ENCODE data around the gene SUSD6. TPM values are rescaled to one million over a fixed set of nuclear protein-coding genes. Genes with fewer than 3 reads are reported as not detected.
A peak's percentile ranks its signal among the peaks of the same experiment; 100 is the strongest.

Gene SUSD6
- total RNA-seq, 1 donor from 2014 or later, result 34.7 TPM

DNA sequence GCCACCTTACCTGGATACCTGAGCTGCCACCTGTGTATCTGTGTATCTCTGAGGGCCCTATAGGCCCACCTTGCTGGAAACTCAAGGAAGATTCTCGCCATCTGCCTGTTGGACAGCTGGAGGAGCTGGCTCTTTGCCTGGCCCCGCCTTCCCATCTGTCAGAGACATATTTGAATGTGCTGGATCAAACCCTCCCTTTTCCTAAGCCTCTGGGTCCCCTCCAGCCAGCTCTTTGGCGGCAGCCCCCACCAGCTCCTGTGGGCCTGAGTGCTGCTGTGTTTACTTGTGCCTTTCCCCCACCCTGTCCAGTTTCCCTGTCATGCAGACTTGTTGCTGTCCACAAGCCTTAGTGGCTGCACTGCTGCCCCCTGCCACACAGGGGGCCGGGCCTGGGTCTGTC is 99.7 kb downstream of the SUSD6 start:
- H3K4me3 Mint-ChIP-seq, result no peak overlapping the region
- H3K36me3 Mint-ChIP-seq, result peaks cover 2% of the 10 kb centered on the region
- peaks cover 54% of the 10 kb centered on the region for H3K4me1 Mint-ChIP-seq
- no peaks in the 10 kb centered on the region for H3K27me3 Mint-ChIP-seq (ENCODE audit: low read depth)
- DNase-seq (ENCODE audit: low spot score in 2 of 2, unreplicated experiment in 2 of 2), result peak in 1 of 2 experiments; percentile 72
- H3K27ac Mint-ChIP-seq, result peak overlapping the region; percentile 98
- H3K9me3 Mint-ChIP-seq, result no peaks in the 10 kb centered on the region
- no peak for TF ChIP-seq CTCF (IDR thresholded peaks at IDR 0.05; ENCODE audit: unreplicated experiment)

DNA sequence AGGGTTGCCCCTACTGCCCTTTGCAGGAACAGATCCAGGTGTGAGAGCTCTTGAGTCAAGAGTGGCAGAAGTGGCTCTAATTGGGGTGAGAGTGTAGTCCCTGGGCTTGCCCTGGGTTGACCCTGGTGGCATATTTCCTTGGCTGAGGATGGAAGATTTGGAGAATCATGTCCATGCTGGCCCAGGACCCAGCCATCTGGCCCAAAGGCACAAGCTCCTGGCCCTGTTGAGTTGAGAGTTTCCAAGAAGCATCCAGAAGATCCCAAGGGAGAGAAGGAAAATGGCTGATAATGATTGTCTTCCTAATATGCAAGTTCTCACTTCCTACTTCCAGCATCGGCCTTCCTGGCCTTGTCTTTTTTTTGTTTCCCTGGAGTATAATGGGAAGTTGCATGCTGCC is 100.1 kb downstream of the SUSD6 start:
- no peak for TF ChIP-seq CTCF (IDR thresholded peaks at IDR 0.05; ENCODE audit: unreplicated experiment)
- Mint-ChIP-seq H3K9me3 (no peaks in the 10 kb centered on the region), H3K27ac (peak overlapping the region; percentile 98), H3K4me3 (no peak overlapping the region), H3K4me1 (peaks cover 58% of the 10 kb centered on the region), H3K27me3 (ENCODE audit: low read depth) (no peaks in the 10 kb centered on the region), H3K36me3 (peaks cover 2% of the 10 kb centered on the region)
- no peak for DNase-seq (ENCODE audit: low spot score in 2 of 2, unreplicated experiment in 2 of 2)

DNA sequence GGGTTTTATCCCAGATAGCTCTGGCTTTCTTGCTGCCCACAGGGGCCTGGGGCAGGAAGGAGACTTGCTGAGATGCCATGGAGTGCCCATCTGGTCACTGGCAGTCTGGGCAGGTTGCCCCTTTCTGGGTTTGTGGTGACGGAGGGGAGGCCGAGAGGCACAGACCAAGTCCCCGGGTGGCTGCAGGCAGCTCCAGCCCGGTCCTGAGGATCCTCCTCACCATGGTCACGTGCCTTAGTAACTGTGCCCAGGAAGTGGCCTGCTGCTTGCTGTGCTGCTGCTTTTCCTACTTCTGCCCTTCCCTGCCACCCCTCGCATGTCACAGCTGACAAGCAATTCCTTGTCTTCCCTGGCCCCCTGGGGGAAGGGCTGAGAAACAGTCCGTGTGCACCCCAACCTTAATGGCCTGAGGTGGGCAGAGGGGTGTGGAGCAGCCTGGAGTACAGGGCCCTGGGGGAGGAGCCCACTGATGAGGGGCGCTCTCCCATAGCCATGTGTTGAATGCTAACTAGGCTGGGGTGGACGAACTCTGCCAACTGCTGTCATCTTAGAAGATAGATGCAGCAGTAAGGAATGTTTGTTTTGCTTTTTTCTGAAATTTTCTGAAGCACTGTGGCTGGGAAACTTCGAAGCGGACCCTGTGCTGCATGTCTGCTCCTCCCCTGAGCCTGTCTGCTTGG is 100.6 kb downstream of the SUSD6 start:
- Mint-ChIP-seq H3K9me3 (no peaks in the 10 kb centered on the region), H3K27me3 (ENCODE audit: low read depth) (no peaks in the 10 kb centered on the region), H3K4me3 (peak overlapping the region; percentile 36), H3K27ac (peak overlapping the region; percentile 98), H3K4me1 (peaks cover 63% of the 10 kb centered on the region), H3K36me3 (peaks cover 2% of the 10 kb centered on the region)
- TF ChIP-seq CTCF (IDR thresholded peaks at IDR 0.05; ENCODE audit: unreplicated experiment), result no peak
- no peak for DNase-seq (ENCODE audit: low spot score in 2 of 2, unreplicated experiment in 2 of 2)

DNA sequence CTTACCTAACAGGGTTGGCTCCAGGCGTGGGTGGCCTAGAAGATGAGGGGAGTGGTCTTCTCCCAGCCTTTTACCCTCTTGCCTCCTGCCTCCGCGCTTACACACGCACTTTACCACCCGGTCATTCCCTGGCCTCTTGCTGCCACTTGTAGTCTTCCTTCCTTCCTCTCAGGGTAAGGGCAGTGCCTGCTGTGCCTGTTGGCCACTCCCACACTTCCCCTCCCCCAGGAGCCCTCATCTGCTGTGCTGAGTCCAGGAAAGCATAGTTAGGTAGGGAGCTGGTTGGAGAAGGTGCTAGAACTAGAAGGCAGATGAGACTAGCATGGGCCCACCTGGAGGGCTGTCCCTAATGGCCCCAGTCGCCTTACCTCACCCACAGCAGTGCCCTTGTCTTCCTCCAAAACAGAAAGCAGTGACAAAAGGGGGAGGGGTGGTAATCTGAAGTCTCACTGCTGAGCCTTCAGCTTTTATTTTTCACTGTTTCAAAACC is 101.2 kb downstream of the SUSD6 start:
- no peak for TF ChIP-seq CTCF (IDR thresholded peaks at IDR 0.05; ENCODE audit: unreplicated experiment)
- no peaks in the 10 kb centered on the region for H3K36me3 Mint-ChIP-seq
- peak overlapping the region; percentile 36 for H3K4me3 Mint-ChIP-seq
- DNase-seq (ENCODE audit: low spot score in 2 of 2, unreplicated experiment in 2 of 2), result peak in 1 of 2 experiments; percentile 46
- H3K27ac Mint-ChIP-seq, result peak overlapping the region; percentile 98
- no peaks in the 10 kb centered on the region for H3K9me3 Mint-ChIP-seq
- H3K27me3 Mint-ChIP-seq (ENCODE audit: low read depth), result no peaks in the 10 kb centered on the region
- peaks cover 64% of the 10 kb centered on the region for H3K4me1 Mint-ChIP-seq

GRCh38 chr14:69713209-69713781 is 101.9 kb downstream of the SUSD6 start:
- TF ChIP-seq CTCF (IDR thresholded peaks at IDR 0.05; ENCODE audit: unreplicated experiment), result no peak
- H3K4me3 Mint-ChIP-seq, result peak overlapping the region; percentile 36
- H3K27ac Mint-ChIP-seq, result peak overlapping the region; percentile 98
- peaks cover 64% of the 10 kb centered on the region for H3K4me1 Mint-ChIP-seq
- H3K36me3 Mint-ChIP-seq, result no peaks in the 10 kb centered on the region
- H3K27me3 Mint-ChIP-seq (ENCODE audit: low read depth), result no peaks in the 10 kb centered on the region
- DNase-seq (ENCODE audit: low spot score in 2 of 2, unreplicated experiment in 2 of 2), result no peak
- H3K9me3 Mint-ChIP-seq, result no peaks in the 10 kb centered on the region

Data from mesothelial cell of epicardium (in vitro differentiated cells).